ENCODE results near the gene SLC7A5.
"Not testable (repeated sequence)": the region's sequence is repeated elsewhere in the genome, so short reads cannot be mapped to it uniquely, and the experiment has no call there.

DNA sequence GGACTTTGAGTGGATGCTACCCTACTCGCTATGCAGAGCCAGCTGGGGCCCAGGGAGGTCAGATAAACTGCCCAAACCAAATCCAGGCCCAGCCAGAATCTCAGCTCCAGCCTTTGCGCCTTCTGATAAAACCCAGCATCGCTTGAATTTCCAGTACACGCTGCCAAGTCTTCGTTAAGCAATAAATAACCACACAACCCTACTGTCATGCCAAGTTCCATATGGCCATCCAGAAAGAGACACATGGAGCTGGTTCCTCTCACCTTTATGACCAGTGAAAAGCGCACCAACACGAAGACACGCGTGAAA is 6.0 kb downstream of the SLC7A5 start:
- TF ChIP-seq, protein P1, sequence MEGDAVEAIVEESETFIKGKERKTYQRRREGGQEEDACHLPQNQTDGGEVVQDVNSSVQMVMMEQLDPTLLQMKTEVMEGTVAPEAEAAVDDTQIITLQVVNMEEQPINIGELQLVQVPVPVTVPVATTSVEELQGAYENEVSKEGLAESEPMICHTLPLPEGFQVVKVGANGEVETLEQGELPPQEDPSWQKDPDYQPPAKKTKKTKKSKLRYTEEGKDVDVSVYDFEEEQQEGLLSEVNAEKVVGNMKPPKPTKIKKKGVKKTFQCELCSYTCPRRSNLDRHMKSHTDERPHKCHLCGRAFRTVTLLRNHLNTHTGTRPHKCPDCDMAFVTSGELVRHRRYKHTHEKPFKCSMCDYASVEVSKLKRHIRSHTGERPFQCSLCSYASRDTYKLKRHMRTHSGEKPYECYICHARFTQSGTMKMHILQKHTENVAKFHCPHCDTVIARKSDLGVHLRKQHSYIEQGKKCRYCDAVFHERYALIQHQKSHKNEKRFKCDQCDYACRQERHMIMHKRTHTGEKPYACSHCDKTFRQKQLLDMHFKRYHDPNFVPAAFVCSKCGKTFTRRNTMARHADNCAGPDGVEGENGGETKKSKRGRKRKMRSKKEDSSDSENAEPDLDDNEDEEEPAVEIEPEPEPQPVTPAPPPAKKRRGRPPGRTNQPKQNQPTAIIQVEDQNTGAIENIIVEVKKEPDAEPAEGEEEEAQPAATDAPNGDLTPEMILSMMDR (IDR thresholded peaks at IDR 0.05), result not testable (repeated sequence)
- peak; percentile 56 to 79 (median 69) for TF ChIP-seq POLR2AphosphoS5 (IDR thresholded peaks at IDR 0.05)
- not testable (repeated sequence) for TF ChIP-seq POLR2A (IDR thresholded peaks at IDR 0.05)

All from transverse colon (tissue), 4 donors.